Upper lobe of right lung (tissue), 1 donor: ENCODE data around the gene ETFA. TPM values are rescaled to one million over a fixed set of nuclear protein-coding genes. Genes with fewer than 3 reads are reported as not detected.

Experiments used
- ATAC-seq: fragments of 200-7000 bp; cut with Tn5 transposase; one replicate; pipeline ENCODE4 v1.9.1; 2020; ENCODE audit warnings: mild to moderate bottlenecking, moderate library complexity
- DNase-seq: peaks from one replicate; pipeline ENCODE4 v3.0.0-alpha.2; 2020
- H3K27ac ChIP-seq: fragments of 200-600 bp; one replicate; pipeline ENCODE4 v1.8.0; 2022
- H3K27me3 ChIP-seq: fragments of 200-600 bp; one replicate; pipeline ENCODE4 v1.8.0; 2022; ENCODE audit warnings: mild to moderate bottlenecking
- H3K36me3 ChIP-seq: fragments of 200-600 bp; one replicate; pipeline ENCODE4 v1.8.0; 2022
- H3K4me1 ChIP-seq: fragments of 200-600 bp; one replicate; pipeline ENCODE4 v1.8.0; 2022
- H3K4me3 ChIP-seq: fragments of 200-600 bp; one replicate; pipeline ENCODE4 v1.8.0; 2022; ENCODE audit warnings: mild to moderate bottlenecking
- H3K9me3 ChIP-seq: fragments of 200-600 bp; one replicate; pipeline ENCODE4 v1.8.0; 2022
- intact Hi-C: fragments of 100-400 bp; cut with DNase I; formaldehyde crosslinking; loops from one replicate; pipeline ENCODE4 v1.11.0; 2022
- total RNA-seq: library from RNA; stranded (reverse); fragmentation: NEBNext Ultra II Directional; extraction: Animal tissue kit (Norgen Biotek cat#: 25700); gene quantifications from one replicate; pipeline ENCODE4 v1.2.1, GENCODE V29; 2021
- TF ChIP-seq, protein P1 (sequence below): fragments of 200-600 bp; IDR thresholded peaks from one replicate; pipeline ENCODE4 v1.8.0; 2022; ENCODE audit warnings: antibody characterized with exemption
- donor health status: DM: no; HTN: yes; CAD: no; lungs with severe emphysema.

The ETFA gene
- total RNA-seq, 1 donor from 2014 or later, result 71.3 TPM

DNA sequence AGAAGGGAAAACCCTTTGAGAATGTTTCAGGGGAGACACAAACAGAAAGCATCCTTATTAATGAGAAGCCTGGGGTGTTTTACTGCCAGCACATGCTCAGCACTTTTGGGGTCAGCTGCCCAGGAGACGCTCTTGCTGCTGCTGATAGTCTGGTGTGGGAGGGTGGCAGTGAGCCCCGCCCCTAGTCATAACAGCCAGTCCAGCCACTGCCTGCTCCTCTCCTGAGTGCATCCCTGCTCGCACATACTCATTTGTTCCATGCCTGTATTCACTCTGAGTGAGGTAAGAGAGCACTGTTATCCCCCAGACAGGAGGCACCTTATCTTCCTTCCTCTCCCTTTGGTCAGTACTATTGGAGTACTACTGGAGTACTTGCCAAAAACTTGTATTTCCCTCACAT is 101.3 kb downstream of the ETFA start:
- TF ChIP-seq, protein P1, sequence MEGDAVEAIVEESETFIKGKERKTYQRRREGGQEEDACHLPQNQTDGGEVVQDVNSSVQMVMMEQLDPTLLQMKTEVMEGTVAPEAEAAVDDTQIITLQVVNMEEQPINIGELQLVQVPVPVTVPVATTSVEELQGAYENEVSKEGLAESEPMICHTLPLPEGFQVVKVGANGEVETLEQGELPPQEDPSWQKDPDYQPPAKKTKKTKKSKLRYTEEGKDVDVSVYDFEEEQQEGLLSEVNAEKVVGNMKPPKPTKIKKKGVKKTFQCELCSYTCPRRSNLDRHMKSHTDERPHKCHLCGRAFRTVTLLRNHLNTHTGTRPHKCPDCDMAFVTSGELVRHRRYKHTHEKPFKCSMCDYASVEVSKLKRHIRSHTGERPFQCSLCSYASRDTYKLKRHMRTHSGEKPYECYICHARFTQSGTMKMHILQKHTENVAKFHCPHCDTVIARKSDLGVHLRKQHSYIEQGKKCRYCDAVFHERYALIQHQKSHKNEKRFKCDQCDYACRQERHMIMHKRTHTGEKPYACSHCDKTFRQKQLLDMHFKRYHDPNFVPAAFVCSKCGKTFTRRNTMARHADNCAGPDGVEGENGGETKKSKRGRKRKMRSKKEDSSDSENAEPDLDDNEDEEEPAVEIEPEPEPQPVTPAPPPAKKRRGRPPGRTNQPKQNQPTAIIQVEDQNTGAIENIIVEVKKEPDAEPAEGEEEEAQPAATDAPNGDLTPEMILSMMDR, result no peak
- H3K4me1 ChIP-seq, result no peaks in the 10 kb centered on the region
- intact Hi-C loops, result no loop called here
- H3K4me3 ChIP-seq, result no peak overlapping the region
- H3K27me3 ChIP-seq, result no peaks in the 10 kb centered on the region
- no peak overlapping the region for H3K27ac ChIP-seq
- DNase-seq, result no peak
- peaks cover 35% of the 10 kb centered on the region for H3K36me3 ChIP-seq
- no peak for ATAC-seq
- H3K9me3 ChIP-seq, result no peaks in the 10 kb centered on the region

DNA sequence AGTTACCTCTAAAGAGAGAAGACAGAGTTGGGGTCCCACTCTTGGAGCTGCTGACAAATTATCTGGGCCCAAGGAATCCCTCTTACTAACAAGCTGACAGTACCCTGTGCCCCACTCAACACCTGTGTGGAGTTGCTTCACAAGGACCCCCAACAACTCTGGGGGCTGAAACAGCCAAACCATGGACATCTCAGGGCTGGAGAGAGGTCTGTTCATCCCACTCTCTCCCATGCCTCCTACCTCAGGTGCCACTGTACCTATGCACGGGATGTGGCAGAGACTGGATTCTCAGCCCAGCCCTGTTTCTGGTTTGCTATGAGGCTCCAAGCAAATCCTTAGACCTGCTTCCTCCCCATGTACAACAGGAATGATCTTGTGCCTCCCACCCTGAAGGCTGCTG is 101.7 kb downstream of the ETFA start:
- H3K27me3 ChIP-seq, result no peaks in the 10 kb centered on the region
- no peaks in the 10 kb centered on the region for H3K4me1 ChIP-seq
- no peak overlapping the region for H3K27ac ChIP-seq
- no peak for DNase-seq
- intact Hi-C loops, result no loop called here
- TF ChIP-seq, protein P1, result no peak
- ATAC-seq, result no peak
- peaks cover 31% of the 10 kb centered on the region for H3K36me3 ChIP-seq
- no peak overlapping the region for H3K4me3 ChIP-seq
- H3K9me3 ChIP-seq, result no peaks in the 10 kb centered on the region

DNA sequence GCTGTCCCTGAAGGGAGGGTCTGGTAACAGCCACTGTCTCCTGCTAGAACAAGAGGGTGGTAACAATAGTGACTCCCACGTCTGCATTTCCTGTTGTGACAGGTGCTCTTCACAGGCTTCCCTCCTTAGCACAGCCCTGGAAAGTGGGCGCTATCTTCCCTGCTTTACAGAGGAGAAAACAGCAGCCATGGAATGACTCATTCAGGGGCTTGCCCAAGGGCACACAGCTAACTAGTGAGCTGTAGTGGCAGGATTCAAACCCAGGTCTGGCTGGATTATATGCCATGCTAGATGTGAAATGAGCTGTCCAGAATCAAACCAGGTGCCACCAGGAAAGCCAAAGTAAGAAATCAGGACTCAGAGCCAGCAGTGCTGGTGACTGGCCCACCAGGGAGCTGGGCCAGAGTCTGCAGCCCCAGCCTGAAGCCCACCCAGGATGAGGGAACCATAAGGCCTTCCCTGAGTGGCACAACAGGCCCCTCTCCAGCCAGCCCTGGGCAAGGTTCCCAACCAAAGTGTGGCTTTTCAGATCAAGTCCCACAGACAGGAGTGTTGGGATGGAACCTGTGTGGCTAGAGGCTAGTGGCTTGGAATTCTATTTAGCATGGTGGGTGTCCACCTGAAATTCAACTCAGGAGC is 102.4 kb downstream of the ETFA start:
- TF ChIP-seq, protein P1, result no peak
- DNase-seq (no peak), ATAC-seq (no peak)
- H3K4me3 ChIP-seq, result no peak overlapping the region
- H3K9me3 ChIP-seq, result no peaks in the 10 kb centered on the region
- H3K4me1 ChIP-seq, result no peaks in the 10 kb centered on the region
- intact Hi-C loops, result no loop called here
- H3K27me3 ChIP-seq, result no peaks in the 10 kb centered on the region
- H3K36me3 ChIP-seq, result peaks cover 25% of the 10 kb centered on the region
- no peak overlapping the region for H3K27ac ChIP-seq

- intact Hi-C loops, result no loop called here
- DNase-seq (no peak), ATAC-seq (no peak)
- Histone ChIP-seq H3K27ac (no peak overlapping the region), H3K27me3 (no peaks in the 10 kb centered on the region), H3K4me3 (no peak overlapping the region), H3K36me3 (peaks cover 18% of the 10 kb centered on the region), H3K9me3 (no peaks in the 10 kb centered on the region), H3K4me1 (no peaks in the 10 kb centered on the region)
- TF ChIP-seq, protein P1, result no peak
Observed at GRCh38 chr15:76208084-76208785, 103.0 kb downstream of the ETFA start.

- Histone ChIP-seq H3K27me3 (no peaks in the 10 kb centered on the region), H3K27ac (no peak overlapping the region), H3K4me3 (no peak overlapping the region), H3K9me3 (no peaks in the 10 kb centered on the region), H3K4me1 (no peaks in the 10 kb centered on the region), H3K36me3 (peaks cover under 1% of the 10 kb centered on the region)
- ATAC-seq (peak; percentile 16), DNase-seq (peak; percentile 80)
- intact Hi-C loops, result no loop called here
- TF ChIP-seq, protein P1, result no peak
Observed at GRCh38 chr15:76206325-76206976, 104.8 kb downstream of the ETFA start.
